Activated T-cell treated with anti-CD3 and anti-CD28 coated beads, Interleukin-2, amount 50 U/mL, for 24 hours (primary cell): ENCODE data around the gene C4orf50.

ENCODE experiments used
- DNase-seq: peaks from one replicate; pipeline ENCODE4 v3.0.0-alpha.2; 2020
- H3K27ac Mint-ChIP-seq: 2 replicates; pipeline ENCODE4 v1.8.0; 2020; ENCODE audit warnings: mild to moderate bottlenecking, mixed read lengths
- H3K27me3 Mint-ChIP-seq: 2 replicates; pipeline ENCODE4 v1.8.0; 2020; ENCODE audit warnings: mixed read lengths
- H3K36me3 Mint-ChIP-seq: 2 replicates; pipeline ENCODE4 v1.8.0; 2020; ENCODE audit warnings: low read depth, mixed read lengths
- H3K4me1 Mint-ChIP-seq: 2 replicates; pipeline ENCODE4 v1.8.0; 2020; ENCODE audit warnings: low read depth, mixed read lengths
- H3K4me3 Mint-ChIP-seq: 2 replicates; pipeline ENCODE4 v1.8.0; 2020; ENCODE audit warnings: mild to moderate bottlenecking, moderate library complexity, mixed read lengths
- H3K9me3 Mint-ChIP-seq: 2 replicates; pipeline ENCODE4 v1.8.0; 2020; ENCODE audit warnings: mixed read lengths

C4orf50 gene

GRCh38 chr4:5968246-5968645 is 50.0 kb downstream of the C4orf50 start:
- no peak overlapping the region for H3K27ac Mint-ChIP-seq
- no peaks in the 10 kb centered on the region for H3K4me1 Mint-ChIP-seq
- no peak for DNase-seq
- peaks cover 16% of the 10 kb centered on the region for H3K27me3 Mint-ChIP-seq
- H3K36me3 Mint-ChIP-seq: no peaks in the 10 kb centered on the region
- H3K9me3 Mint-ChIP-seq: no peaks in the 10 kb centered on the region
- H3K4me3 Mint-ChIP-seq: no peak overlapping the region

- DNase-seq: no peak
- no peaks in the 10 kb centered on the region for H3K9me3 Mint-ChIP-seq
- H3K4me1 Mint-ChIP-seq: no peaks in the 10 kb centered on the region
- no peak overlapping the region for H3K4me3 Mint-ChIP-seq
- H3K36me3 Mint-ChIP-seq: no peaks in the 10 kb centered on the region
- no peak overlapping the region for H3K27ac Mint-ChIP-seq
- peaks cover 13% of the 10 kb centered on the region for H3K27me3 Mint-ChIP-seq
Observed at GRCh38 chr4:5967783-5968182, 50.4 kb downstream of the C4orf50 start.

- no peaks in the 10 kb centered on the region for H3K4me1 Mint-ChIP-seq
- no peak overlapping the region for H3K27ac Mint-ChIP-seq
- no peaks in the 10 kb centered on the region for H3K36me3 Mint-ChIP-seq
- no peaks in the 10 kb centered on the region for H3K9me3 Mint-ChIP-seq
- no peak for DNase-seq
- H3K4me3 Mint-ChIP-seq: no peak overlapping the region
- peaks cover 2% of the 10 kb centered on the region for H3K27me3 Mint-ChIP-seq
Observed at GRCh38 chr4:5965225-5965624, 53.0 kb downstream of the C4orf50 start.

DNA sequence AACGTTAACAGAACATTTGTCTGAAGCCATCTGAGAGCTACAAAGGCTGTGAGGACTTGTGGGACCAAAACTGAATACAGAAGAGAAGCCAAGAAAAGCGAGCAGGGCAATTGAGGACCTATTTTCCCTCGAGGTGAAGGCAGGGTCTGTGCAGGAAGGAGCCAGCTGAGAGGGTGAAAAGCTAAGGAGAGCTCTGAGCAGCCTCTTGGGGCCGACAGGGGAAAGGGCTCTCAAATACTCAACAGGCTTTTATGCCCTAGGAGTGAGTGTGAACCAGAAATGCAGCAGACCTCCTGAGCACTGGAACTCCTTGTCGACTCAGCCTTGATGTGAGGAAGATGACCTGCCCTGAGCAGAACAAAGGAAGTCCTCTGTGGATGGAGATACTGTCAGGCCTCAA is 54.2 kb downstream of the C4orf50 start:
- H3K36me3 Mint-ChIP-seq: no peaks in the 10 kb centered on the region

DNA sequence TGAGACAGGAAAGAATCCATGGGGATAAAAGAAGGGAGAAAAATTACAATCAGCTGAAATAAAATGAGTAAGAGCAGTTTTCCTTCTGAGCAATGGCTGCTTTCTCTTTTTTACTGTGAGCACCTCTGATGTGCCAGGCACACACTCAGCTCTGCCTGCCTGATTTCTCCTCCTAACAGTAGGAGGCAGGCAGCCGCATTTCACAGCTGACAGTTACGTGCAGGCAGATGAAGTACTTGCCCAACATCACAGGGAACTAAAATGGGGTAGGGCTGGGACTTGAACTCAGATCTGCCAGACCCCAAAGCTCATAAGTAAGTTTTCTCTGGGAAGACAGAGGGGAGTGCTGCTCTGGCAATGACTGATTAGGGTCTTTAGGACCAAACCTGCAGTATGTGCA is 54.6 kb downstream of the C4orf50 start:
- DNase-seq: no peak
- no peaks in the 10 kb centered on the region for H3K9me3 Mint-ChIP-seq
- H3K4me3 Mint-ChIP-seq: no peak overlapping the region
- no peak overlapping the region for H3K27ac Mint-ChIP-seq
- no peaks in the 10 kb centered on the region for H3K27me3 Mint-ChIP-seq
- H3K36me3 Mint-ChIP-seq: no peaks in the 10 kb centered on the region
- H3K4me1 Mint-ChIP-seq: no peaks in the 10 kb centered on the region

More for the DNA sequence above, 54.2 kb downstream of the C4orf50 start:
- no peak for DNase-seq
- H3K27me3 Mint-ChIP-seq: no peaks in the 10 kb centered on the region
- H3K9me3 Mint-ChIP-seq: no peaks in the 10 kb centered on the region
- H3K27ac Mint-ChIP-seq: no peak overlapping the region
- H3K4me1 Mint-ChIP-seq: no peaks in the 10 kb centered on the region
- H3K4me3 Mint-ChIP-seq: no peak overlapping the region

DNA sequence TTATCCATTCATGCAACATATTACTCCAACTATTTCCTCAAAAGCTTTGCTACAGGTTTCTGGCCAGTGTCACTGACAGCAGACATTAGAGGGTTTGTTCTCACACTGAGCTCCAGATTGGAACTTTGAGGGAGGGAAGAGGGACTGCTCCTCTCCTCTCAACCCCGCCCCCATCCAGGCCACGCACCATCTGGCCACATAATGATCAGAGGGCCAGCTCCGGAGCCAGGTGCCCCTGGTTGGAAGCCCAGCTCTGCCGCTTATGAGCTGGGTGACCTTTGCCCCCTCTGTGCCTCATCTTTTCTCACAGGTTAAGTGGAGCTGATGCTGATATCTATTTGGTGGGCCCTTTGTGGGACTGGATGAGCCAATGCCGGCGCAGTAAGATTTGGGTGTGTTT is 55.8 kb downstream of the C4orf50 start:
- no peak for DNase-seq
- Mint-ChIP-seq H3K36me3 (no peaks in the 10 kb centered on the region), H3K27ac (no peak overlapping the region), H3K4me1 (no peaks in the 10 kb centered on the region), H3K4me3 (no peak overlapping the region), H3K9me3 (no peaks in the 10 kb centered on the region), H3K27me3 (no peaks in the 10 kb centered on the region)

DNA sequence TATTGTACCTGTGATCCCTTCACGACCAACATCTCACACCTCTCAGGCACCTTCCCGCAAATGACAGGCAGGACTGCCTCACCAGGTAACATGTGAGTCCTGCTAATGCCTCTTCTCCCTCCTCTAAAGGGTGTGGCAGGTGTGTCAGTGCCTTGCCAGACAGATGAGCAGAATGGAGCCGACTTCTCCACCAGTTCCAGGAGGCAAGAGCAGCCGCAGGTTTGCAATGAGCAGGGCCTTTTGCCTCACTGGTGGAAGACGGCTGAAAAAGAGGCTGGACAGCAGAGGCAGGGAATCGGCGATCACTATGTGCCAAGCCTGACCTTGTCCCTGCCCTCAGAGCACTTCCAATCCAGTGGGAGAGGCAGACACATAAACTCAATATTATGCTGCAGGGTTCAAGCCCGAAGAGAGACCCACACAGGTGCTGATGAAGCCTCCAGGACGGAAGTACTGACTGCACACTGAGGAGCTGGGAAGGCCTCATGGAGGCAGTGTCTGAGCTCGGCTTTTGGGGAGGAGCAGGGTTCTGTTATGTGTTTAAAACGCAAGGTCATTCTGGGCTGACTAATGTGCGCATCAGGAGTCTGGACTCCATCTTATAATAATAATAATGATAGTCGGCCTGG is 57.9 kb downstream of the C4orf50 start:
- H3K27me3 Mint-ChIP-seq: no peaks in the 10 kb centered on the region
- no peak overlapping the region for H3K27ac Mint-ChIP-seq
- H3K4me3 Mint-ChIP-seq: no peak overlapping the region
- H3K9me3 Mint-ChIP-seq: no peaks in the 10 kb centered on the region
- no peaks in the 10 kb centered on the region for H3K36me3 Mint-ChIP-seq
- DNase-seq: no peak
- H3K4me1 Mint-ChIP-seq: no peaks in the 10 kb centered on the region

DNA sequence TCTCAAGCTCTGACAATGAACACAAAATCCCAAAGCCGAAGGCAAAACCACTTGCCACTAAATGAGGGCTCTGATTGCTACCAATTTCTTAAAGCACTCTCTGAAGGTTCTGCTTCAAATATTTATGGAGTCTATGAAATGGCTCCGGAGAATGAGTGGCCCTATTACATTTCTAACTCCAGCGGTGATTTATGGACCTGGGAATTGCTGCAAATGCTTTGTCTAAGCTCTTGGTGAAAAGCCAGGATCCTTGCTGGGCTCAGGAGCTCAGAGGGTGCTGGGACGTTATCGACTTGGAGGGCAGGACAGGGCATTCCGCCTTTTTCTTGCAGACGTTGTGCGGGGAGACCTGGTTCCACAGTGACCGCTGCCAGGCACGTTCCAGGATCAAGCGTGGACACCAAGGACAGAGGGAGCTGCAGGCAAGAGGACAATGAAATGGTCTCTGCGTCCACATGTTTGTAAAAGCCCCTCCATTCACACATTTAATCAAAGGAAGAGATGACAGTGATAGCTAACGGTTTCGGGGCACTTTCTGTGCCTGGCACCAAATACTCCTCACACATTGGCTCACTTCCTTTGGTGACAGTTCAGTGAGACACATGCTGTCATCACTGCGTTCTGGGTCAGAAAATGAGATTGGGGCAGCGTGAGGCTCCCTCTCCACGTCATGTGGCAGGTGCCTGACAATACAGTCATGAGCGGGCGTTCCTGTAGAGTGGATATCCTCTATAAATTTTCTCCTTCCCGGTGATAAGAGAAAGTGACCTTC is 58.8 kb downstream of the C4orf50 start:
- Mint-ChIP-seq H3K27me3 (no peaks in the 10 kb centered on the region), H3K27ac (no peak overlapping the region), H3K4me1 (no peaks in the 10 kb centered on the region), H3K4me3 (no peak overlapping the region), H3K9me3 (no peaks in the 10 kb centered on the region), H3K36me3 (no peaks in the 10 kb centered on the region)
- no peak for DNase-seq

DNA sequence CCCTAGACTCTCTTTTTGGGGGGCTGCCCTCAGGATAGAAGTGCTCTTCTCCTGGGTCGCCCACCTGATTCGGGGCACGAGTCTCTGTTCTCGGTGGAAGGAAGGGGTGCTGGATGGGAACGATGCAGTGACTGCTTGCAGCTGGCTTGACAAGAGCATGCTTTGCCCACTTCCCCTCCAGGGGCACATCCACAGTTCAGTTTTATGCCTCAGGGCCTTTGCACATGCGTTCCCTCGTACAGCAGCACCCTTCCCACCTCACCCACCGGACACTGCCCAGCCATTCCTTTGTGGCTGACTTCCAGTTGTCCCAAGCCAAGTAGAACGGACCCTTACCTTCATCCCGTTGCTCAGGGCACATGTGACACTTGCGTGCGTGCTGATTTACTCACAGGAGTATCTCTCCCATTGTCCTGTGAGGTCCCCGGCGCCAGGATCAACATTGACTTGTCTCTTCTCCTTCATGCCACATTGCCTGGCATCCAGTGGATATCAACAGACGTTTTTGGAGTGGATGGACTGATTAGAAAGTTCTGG is 60.0 kb downstream of the C4orf50 start:
- Mint-ChIP-seq H3K4me3 (no peak overlapping the region), H3K27ac (no peak overlapping the region), H3K36me3 (no peaks in the 10 kb centered on the region), H3K27me3 (no peaks in the 10 kb centered on the region), H3K9me3 (no peaks in the 10 kb centered on the region), H3K4me1 (no peaks in the 10 kb centered on the region)
- DNase-seq: no peak

GRCh38 chr4:5957076-5957475 is 61.2 kb downstream of the C4orf50 start:
- no peaks in the 10 kb centered on the region for H3K27me3 Mint-ChIP-seq

GRCh38 chr4:5956285-5957021 is 61.8 kb downstream of the C4orf50 start:
- H3K27ac Mint-ChIP-seq: no peak overlapping the region
- H3K27me3 Mint-ChIP-seq: no peaks in the 10 kb centered on the region
- H3K4me1 Mint-ChIP-seq: no peaks in the 10 kb centered on the region
- H3K4me3 Mint-ChIP-seq: no peak overlapping the region
- no peaks in the 10 kb centered on the region for H3K36me3 Mint-ChIP-seq
- H3K9me3 Mint-ChIP-seq: no peaks in the 10 kb centered on the region
- DNase-seq: no peak

More at GRCh38 chr4:5957076-5957475, 61.2 kb downstream of the C4orf50 start:
- no peak for DNase-seq
- Mint-ChIP-seq H3K4me3 (no peak overlapping the region), H3K36me3 (no peaks in the 10 kb centered on the region), H3K27ac (no peak overlapping the region), H3K9me3 (no peaks in the 10 kb centered on the region), H3K4me1 (no peaks in the 10 kb centered on the region)

GRCh38 chr4:5955856-5956255 is 62.4 kb downstream of the C4orf50 start:
- Mint-ChIP-seq H3K9me3 (no peaks in the 10 kb centered on the region), H3K27me3 (no peaks in the 10 kb centered on the region), H3K4me3 (no peak overlapping the region), H3K4me1 (no peaks in the 10 kb centered on the region), H3K36me3 (no peaks in the 10 kb centered on the region), H3K27ac (no peak overlapping the region)
- DNase-seq: no peak

- Mint-ChIP-seq H3K9me3 (no peaks in the 10 kb centered on the region), H3K27me3 (no peaks in the 10 kb centered on the region), H3K36me3 (no peaks in the 10 kb centered on the region), H3K4me3 (no peak overlapping the region), H3K4me1 (no peaks in the 10 kb centered on the region), H3K27ac (no peak overlapping the region)
- DNase-seq: no peak
Observed at GRCh38 chr4:5955201-5955821, 62.9 kb downstream of the C4orf50 start.

GRCh38 chr4:5954056-5954760 is 64.0 kb downstream of the C4orf50 start:
- Mint-ChIP-seq H3K27ac (no peak overlapping the region), H3K27me3 (no peaks in the 10 kb centered on the region), H3K4me3 (no peak overlapping the region), H3K4me1 (no peaks in the 10 kb centered on the region), H3K9me3 (no peaks in the 10 kb centered on the region), H3K36me3 (no peaks in the 10 kb centered on the region)
- no peak for DNase-seq
